Osteoblast (primary cell): ENCODE measurements around the gene CACNA1E. TPM values are rescaled to one million over a fixed set of nuclear protein-coding genes. Genes with fewer than 3 reads are reported as not detected.

Source experiments
- DNase-seq: peaks from one replicate; pipeline ENCODE4 v3.0.0; 2011; ENCODE audit warnings: low spot score, mixed read lengths; ENCODE audit not compliant: insufficient read length; ENCODE audit errors: missing footprints
- H2AFZ ChIP-seq: 2 replicates; pipeline ENCODE4 v1.6.0; 2011; ENCODE audit warnings: mild to moderate bottlenecking, low read length
- H3K27ac ChIP-seq: 2 replicates; pipeline ENCODE4 v1.5.1; 2011; ENCODE audit warnings: mild to moderate bottlenecking, low read depth, low read length, moderate library complexity
- H3K27me3 ChIP-seq: 2 replicates; pipeline ENCODE4 v1.6.0; 2012; ENCODE audit warnings: mild to moderate bottlenecking, control low read depth, inconsistent platforms, low read length, moderate library complexity; ENCODE audit not compliant: insufficient read depth
- H3K36me3 ChIP-seq: 2 replicates; pipeline ENCODE4 v1.5.1; 2011; ENCODE audit warnings: mild to moderate bottlenecking, low read length, control low read depth, moderate library complexity; ENCODE audit not compliant: insufficient read depth
- H3K4me1 ChIP-seq: 2 replicates; pipeline ENCODE4 v1.5.1; 2011; ENCODE audit warnings: mild to moderate bottlenecking, low read length, control low read depth, moderate library complexity; ENCODE audit not compliant: insufficient read depth
- H3K4me2 ChIP-seq: 2 replicates; pipeline ENCODE4 v1.6.0; 2011; ENCODE audit warnings: mild to moderate bottlenecking, low read length; ENCODE audit not compliant: insufficient read depth
- H3K4me3 ChIP-seq: fragments of 200-600 bp; sonication (generic); 3 replicates; pipeline ENCODE4 v1.5.1; 2012; ENCODE audit warnings: mild to moderate bottlenecking, low read length, inconsistent platforms; ENCODE audit not compliant: insufficient read depth
- H3K79me2 ChIP-seq: 2 replicates; pipeline ENCODE4 v1.6.0; 2012; ENCODE audit warnings: mild to moderate bottlenecking, low read length, control low read depth, inconsistent platforms; ENCODE audit not compliant: insufficient read depth
- H3K9me3 ChIP-seq: 2 replicates; pipeline ENCODE4 v1.5.1; 2011; ENCODE audit warnings: low read depth, low read length, control low read depth
- H4K20me1 ChIP-seq: 2 replicates; pipeline ENCODE4 v1.6.0; 2012; ENCODE audit warnings: mild to moderate bottlenecking, low read length, control low read depth; ENCODE audit not compliant: insufficient read depth
- total RNA-seq: library from RNA; depleted of rRNA; stranded (reverse); fragments of >200 nt; gene quantifications from 2 replicates; pipeline ENCODE4 v1.2.3, GENCODE V29; 2012
- TF ChIP-seq, protein P1 (sequence below): IDR thresholded peaks from 2 replicates; pipeline ENCODE4 v1.5.1; 2011; ENCODE audit warnings: mild to moderate bottlenecking, low read depth, low read length, moderate library complexity; ENCODE audit errors: extremely low read depth

The CACNA1E gene
- total RNA-seq, 1 donor: under 0.01 TPM

DNA sequence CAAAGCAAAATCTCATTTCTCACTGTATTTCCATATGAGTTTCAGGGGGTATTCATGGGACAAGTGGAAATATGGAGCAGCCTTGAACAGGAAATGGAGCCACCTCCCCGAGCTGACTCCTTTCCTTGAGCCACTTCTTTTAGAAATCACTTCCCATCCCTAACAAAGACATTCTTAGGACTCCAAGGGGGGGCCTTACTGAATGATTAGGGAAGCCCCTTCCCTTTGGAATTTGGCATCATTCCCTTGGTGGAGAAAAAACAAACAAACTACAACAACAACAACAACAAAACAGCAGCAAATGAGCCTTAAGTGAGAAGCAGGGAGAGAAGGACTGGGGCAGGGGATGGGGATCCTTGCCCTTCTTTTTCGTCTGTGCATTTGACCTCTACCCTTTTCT lies 299.9 kb downstream of the CACNA1E start:
- Histone ChIP-seq H4K20me1 (no peaks in the 10 kb centered on the region), H3K27ac (no peak overlapping the region), H3K36me3 (no peaks in the 10 kb centered on the region), H3K27me3 (no peaks in the 10 kb centered on the region), H3K4me2 (no peak overlapping the region), H3K9me3 (peaks cover 3% of the 10 kb centered on the region), H3K4me3 (no peak overlapping the region), H2AFZ (no peak overlapping the region), H3K79me2 (no peaks in the 10 kb centered on the region), H3K4me1 (no peaks in the 10 kb centered on the region)
- TF ChIP-seq, protein P1, sequence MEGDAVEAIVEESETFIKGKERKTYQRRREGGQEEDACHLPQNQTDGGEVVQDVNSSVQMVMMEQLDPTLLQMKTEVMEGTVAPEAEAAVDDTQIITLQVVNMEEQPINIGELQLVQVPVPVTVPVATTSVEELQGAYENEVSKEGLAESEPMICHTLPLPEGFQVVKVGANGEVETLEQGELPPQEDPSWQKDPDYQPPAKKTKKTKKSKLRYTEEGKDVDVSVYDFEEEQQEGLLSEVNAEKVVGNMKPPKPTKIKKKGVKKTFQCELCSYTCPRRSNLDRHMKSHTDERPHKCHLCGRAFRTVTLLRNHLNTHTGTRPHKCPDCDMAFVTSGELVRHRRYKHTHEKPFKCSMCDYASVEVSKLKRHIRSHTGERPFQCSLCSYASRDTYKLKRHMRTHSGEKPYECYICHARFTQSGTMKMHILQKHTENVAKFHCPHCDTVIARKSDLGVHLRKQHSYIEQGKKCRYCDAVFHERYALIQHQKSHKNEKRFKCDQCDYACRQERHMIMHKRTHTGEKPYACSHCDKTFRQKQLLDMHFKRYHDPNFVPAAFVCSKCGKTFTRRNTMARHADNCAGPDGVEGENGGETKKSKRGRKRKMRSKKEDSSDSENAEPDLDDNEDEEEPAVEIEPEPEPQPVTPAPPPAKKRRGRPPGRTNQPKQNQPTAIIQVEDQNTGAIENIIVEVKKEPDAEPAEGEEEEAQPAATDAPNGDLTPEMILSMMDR: no peak
- DNase-seq: no peak

DNA sequence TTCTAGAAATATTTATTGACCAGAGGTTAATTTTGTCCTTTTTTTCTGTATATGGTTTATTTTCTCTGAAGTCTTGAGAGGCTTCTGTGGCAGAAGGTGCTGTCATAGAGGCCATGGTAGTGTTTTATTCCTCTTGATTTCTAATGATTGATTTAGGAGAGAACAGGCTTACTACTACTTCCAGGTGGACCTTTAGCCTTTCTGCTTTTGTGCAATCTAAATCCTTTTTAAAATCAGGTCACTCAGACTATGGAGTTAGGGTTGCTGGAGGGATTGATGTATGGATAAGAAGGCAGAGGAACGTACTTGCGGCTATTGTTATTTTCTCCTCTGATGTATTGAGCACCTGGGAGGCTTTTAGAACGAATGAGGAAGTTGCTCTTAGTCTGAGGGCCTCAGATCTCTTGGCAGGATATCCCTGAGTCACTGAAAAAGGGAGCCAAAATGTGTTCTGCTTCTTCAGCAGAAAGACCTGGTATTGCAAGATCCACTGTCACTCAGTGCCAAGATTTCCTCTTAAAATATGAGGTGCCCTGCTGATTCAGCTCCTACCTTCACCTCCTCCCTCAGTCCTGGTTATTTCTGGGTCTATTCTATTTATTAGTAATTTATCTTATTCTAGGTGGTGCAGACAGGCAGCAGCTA lies 300.8 kb downstream of the CACNA1E start:
- H2AFZ ChIP-seq: no peak overlapping the region
- H3K9me3 ChIP-seq: peaks cover 3% of the 10 kb centered on the region
- no peaks in the 10 kb centered on the region for H4K20me1 ChIP-seq
- H3K27ac ChIP-seq: no peak overlapping the region
- H3K4me2 ChIP-seq: no peak overlapping the region
- no peaks in the 10 kb centered on the region for H3K79me2 ChIP-seq
- H3K4me1 ChIP-seq: no peaks in the 10 kb centered on the region
- no peak for DNase-seq
- no peaks in the 10 kb centered on the region for H3K36me3 ChIP-seq
- H3K4me3 ChIP-seq: no peak overlapping the region
- no peaks in the 10 kb centered on the region for H3K27me3 ChIP-seq
- TF ChIP-seq, protein P1: no peak

DNA sequence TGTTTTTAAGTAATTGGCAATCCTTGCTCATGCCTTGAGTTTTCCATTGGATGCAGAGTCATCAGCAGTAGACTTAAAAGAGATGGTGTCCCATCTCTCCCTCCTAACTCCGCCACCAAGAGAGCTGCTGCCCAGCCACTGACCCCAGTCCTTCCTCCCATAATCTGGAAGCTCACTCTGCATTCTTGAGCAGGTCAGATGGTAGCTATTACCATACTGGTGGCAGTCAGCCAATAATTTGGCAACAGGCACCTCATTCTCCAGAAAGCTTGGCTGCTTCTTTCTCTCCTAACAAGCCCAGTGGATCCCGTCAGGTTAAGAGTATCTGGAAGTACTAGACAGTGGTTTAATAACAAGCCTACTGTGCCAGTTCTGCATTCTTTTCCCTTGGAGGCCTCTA lies 306.1 kb downstream of the CACNA1E start:
- Histone ChIP-seq H4K20me1 (no peaks in the 10 kb centered on the region), H3K27ac (no peak overlapping the region), H3K79me2 (no peaks in the 10 kb centered on the region), H3K4me1 (no peaks in the 10 kb centered on the region), H2AFZ (no peak overlapping the region), H3K4me3 (no peak overlapping the region), H3K27me3 (no peaks in the 10 kb centered on the region), H3K4me2 (no peak overlapping the region), H3K9me3 (peaks cover 3% of the 10 kb centered on the region), H3K36me3 (no peaks in the 10 kb centered on the region)
- DNase-seq: no peak
- TF ChIP-seq, protein P1: no peak

DNA sequence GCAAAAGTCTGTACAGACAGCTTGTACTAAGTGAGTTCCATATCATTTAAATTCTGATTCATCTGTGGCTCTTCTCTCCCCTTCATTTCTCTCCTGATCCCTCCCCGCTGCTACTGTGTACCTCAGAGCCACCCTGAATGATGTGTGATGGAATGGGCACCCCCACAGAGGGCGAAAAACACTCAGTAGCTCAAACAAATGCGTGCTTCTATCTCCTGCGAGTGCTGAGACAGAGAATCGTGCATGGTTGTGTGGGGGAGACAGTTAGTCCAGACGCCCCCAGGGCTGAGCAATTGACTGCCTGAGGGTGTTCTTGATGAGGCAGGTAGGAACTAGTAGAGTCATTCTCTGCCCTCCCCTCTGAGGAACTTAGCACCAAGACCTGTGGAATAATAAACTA lies 308.4 kb downstream of the CACNA1E start:
- no peak overlapping the region for H3K27ac ChIP-seq
- H3K4me3 ChIP-seq: no peak overlapping the region
- H3K4me1 ChIP-seq: no peaks in the 10 kb centered on the region
- H3K27me3 ChIP-seq: no peaks in the 10 kb centered on the region
- H3K79me2 ChIP-seq: no peaks in the 10 kb centered on the region
- DNase-seq: no peak
- no peaks in the 10 kb centered on the region for H3K36me3 ChIP-seq
- no peak overlapping the region for H3K4me2 ChIP-seq
- H4K20me1 ChIP-seq: no peaks in the 10 kb centered on the region
- no peak overlapping the region for H2AFZ ChIP-seq
- TF ChIP-seq, protein P1: no peak
- H3K9me3 ChIP-seq: no peaks in the 10 kb centered on the region
